Activated CD8-positive, alpha-beta T cell treated with anti-CD3 and anti-CD28 coated beads for 36 hours (primary cell): ENCODE data around the gene RPL10. TPM values are rescaled to one million over a fixed set of nuclear protein-coding genes. Genes with fewer than 3 reads are reported as not detected.
A peak's percentile ranks its signal among the peaks of the same experiment; 100 is the strongest.

Experiments
- ATAC-seq: fragments of 200-7000 bp; cut with Tn5 transposase; one replicate; pipeline ENCODE4 v1.10.0; 2021; ENCODE audit warnings: mild to moderate bottlenecking, moderate library complexity
- CTCF ChIA-PET: fragments of 350-600 bp; sonication (Branson Sonifier 250); formaldehyde crosslinking; loops from one replicate; lab custom pipeline; 2021; ENCODE audit warnings: antibody characterized with exemption; lab: Charles Lee
- POLR2A ChIA-PET: fragments of 350-600 bp; sonication (Branson Sonifier 250); formaldehyde crosslinking; loops from one replicate; lab custom pipeline; 2021; ENCODE audit warnings: antibody characterized with exemption; lab: Charles Lee
- DNase-seq: peaks from one replicate; pipeline ENCODE4 v3.0.0-alpha.2; 2020
- H3K27ac Mint-ChIP-seq: one replicate; pipeline ENCODE4 v1.8.0; 2021; ENCODE audit warnings: mild to moderate bottlenecking, mixed read lengths
- H3K27me3 Mint-ChIP-seq: one replicate; pipeline ENCODE4 v1.8.0; 2021; ENCODE audit warnings: mixed read lengths
- H3K36me3 Mint-ChIP-seq: one replicate; pipeline ENCODE4 v1.8.0; 2021; ENCODE audit warnings: low read depth, mixed read lengths
- H3K4me1 Mint-ChIP-seq: one replicate; pipeline ENCODE4 v1.8.0; 2021; ENCODE audit warnings: low read depth, mixed read lengths
- H3K4me3 Mint-ChIP-seq: one replicate; pipeline ENCODE4 v1.8.0; 2021; ENCODE audit warnings: mild to moderate bottlenecking, moderate library complexity, mixed read lengths
- H3K9me3 Mint-ChIP-seq: one replicate; pipeline ENCODE4 v1.8.0; 2021; ENCODE audit warnings: mixed read lengths
- intact Hi-C: fragments of 100-400 bp; cut with micrococcal nuclease; formaldehyde crosslinking; loops from one replicate; pipeline ENCODE4 v1.10.0; 2022
- total RNA-seq, 2 experiments: library from RNA; stranded (reverse); gene quantifications; one replicate each; pipeline ENCODE4 v1.2.3, GENCODE V29; 2021
- TF ChIP-seq, protein P1 (sequence below): fragments of 200-600 bp; IDR thresholded peaks from one replicate; pipeline ENCODE4 v1.8.0; 2022; ENCODE audit warnings: antibody characterized with exemption, mild to moderate bottlenecking

The RPL10 gene
- total RNA-seq, 2 experiments from 2014 or later: 3,574 to 3,675 TPM

DNA sequence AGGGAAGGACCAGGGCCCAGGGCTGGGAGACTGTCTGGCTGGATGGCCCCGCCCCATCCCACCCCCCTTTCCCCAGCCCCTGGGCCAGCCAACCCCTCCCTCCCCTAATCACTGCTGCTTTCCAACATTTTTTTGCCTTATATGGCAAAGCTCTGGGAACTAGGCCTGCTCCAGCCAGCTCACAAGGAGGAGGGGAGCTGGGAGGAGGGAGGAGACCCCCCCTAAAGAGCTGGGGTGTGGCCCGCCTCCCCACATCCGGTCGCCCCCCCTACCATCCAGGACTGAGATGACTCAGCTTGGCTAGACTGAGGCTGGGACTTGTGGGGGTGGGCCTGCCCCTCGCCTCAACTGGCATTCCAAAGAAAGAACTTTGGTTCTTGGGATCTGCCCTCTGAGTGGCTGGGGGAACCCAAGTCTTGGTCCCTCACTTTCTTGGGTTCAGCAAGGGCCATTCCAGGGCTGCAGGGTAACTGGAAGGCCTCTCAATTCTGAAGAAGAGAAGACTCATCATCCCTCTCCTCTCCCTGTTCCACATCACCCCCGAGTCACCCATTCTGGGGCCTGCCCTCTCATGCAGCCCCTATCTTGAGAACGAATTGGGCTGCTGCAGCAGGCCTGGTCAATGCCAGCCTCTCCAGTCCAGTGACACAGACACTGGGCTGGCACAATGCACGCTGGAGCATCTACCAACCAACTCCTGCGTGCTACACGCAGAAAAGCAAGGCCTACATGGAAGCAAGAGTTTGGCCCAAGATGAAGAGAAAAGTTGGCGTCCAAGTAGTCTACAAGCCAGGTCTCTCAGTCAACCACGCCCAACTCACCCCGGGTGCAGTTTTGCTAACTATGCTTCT lies 28.5 kb upstream of the RPL10 start:
- Mint-ChIP-seq H3K27me3 (no peaks in the 10 kb centered on the region), H3K36me3 (peaks cover 37% of the 10 kb centered on the region), H3K9me3 (no peaks in the 10 kb centered on the region), H3K4me3 (peak overlapping the region; percentile 96), H3K4me1 (peaks cover 25% of the 10 kb centered on the region), H3K27ac (peak overlapping the region; percentile 90)
- ATAC-seq: peak; percentile 8
- peak; percentile 81 for DNase-seq
- CTCF ChIA-PET: no interaction called here
- intact Hi-C loops: no loop called here
- TF ChIP-seq, protein P1, sequence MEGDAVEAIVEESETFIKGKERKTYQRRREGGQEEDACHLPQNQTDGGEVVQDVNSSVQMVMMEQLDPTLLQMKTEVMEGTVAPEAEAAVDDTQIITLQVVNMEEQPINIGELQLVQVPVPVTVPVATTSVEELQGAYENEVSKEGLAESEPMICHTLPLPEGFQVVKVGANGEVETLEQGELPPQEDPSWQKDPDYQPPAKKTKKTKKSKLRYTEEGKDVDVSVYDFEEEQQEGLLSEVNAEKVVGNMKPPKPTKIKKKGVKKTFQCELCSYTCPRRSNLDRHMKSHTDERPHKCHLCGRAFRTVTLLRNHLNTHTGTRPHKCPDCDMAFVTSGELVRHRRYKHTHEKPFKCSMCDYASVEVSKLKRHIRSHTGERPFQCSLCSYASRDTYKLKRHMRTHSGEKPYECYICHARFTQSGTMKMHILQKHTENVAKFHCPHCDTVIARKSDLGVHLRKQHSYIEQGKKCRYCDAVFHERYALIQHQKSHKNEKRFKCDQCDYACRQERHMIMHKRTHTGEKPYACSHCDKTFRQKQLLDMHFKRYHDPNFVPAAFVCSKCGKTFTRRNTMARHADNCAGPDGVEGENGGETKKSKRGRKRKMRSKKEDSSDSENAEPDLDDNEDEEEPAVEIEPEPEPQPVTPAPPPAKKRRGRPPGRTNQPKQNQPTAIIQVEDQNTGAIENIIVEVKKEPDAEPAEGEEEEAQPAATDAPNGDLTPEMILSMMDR: no peak
- POLR2A ChIA-PET: interaction anchor here (1.0 to 2.8 kb wide), 6 partner anchors 14 to 399 kb away, joined by 3 to 18 read pairs (median 3); partner anchors contain the start of gene RPL10

DNA sequence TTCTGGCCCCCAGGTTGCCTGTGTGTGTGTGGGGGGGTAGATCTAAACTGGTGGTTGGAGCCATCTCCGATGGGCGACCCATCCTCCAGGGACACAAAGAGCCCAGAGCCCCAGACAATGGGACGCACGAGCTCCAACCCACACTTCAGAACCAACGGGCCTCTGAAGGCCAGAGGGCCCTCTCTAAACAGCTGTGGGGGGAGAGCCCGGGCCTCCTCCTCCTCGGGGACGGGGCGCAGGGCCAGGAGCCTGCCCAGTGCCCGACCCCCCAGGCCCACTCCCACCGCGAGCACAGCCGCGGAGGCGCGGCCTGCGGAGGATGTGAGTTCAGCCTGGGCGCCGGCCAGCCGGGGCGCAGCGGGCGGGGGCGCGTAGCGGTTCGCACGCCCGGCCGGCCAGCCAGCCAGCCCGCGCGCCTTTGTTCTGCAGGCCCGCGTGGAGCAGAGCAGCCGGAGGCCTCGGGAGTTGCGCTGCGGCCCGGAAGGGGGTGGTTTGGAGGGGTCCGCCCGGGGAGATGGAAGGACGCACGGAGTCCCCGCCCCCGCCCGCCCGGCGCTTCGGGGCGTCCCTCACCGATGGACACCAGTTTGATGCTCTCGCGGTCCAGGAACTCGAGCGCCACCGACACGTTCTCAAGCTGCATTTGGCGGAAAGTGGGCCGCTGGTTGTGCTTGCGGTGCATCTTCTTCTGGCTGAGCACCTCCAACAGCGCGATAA lies 27.7 kb upstream of the RPL10 start:
- peaks cover 35% of the 10 kb centered on the region for H3K36me3 Mint-ChIP-seq
- H3K4me3 Mint-ChIP-seq: peak overlapping the region; percentile 96
- POLR2A ChIA-PET: interaction anchor here (0.5 to 1.3 kb wide), 4 partner anchors 9 to 44 kb away, joined by 3 to 6 read pairs (median 3); partner anchors contain the start of gene EMD
- intact Hi-C loops: no loop called here
- ATAC-seq: no peak
- CTCF ChIA-PET: no interaction called here
- no peaks in the 10 kb centered on the region for H3K27me3 Mint-ChIP-seq
- DNase-seq: no peak
- no peaks in the 10 kb centered on the region for H3K9me3 Mint-ChIP-seq
- TF ChIP-seq, protein P1: no peak
- peak overlapping the region; percentile 90 for H3K27ac Mint-ChIP-seq
- peaks cover 25% of the 10 kb centered on the region for H3K4me1 Mint-ChIP-seq

DNA sequence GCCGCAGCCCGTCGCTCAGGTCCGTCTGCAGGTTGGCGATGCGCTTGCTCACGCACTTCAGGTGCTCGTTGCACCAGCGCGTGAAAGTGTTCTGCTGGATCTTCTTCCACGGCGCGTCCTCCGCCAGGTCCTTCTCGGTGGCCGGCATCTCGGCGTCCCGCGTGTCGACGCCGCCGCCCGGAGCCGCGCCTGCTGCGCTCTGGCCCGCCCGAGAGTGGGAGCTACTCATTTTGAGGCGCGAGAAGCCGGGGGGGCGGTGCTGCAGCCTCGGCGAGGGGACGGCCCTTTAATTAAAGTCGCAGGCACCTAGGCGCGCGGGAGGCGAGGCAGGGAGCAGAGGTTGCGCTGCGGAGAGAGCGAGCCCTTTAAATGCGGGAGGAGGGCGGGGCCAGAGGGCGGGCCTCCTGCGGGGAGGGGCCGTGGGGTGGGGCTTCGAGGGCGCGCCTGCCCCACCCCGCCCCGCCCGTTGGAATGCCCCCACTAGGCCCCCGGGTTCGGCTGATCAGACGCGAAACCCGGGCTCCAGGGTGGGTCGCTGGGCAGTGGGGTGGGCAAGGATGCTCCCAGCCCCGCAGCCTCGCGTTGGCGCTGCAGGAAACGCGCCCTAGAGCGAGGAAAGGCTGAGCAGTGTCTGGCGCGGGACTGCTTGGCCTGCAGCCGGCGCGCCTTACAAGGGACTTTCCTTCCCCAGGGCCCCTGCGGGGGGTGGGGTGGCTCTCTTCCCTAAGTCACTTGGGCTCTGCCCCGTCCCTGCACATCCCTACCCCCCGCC lies 27.0 kb upstream of the RPL10 start:
- ATAC-seq (peak; percentile 55), DNase-seq (peak; percentile 95)
- Mint-ChIP-seq H3K9me3 (no peaks in the 10 kb centered on the region), H3K27me3 (no peaks in the 10 kb centered on the region), H3K36me3 (peaks cover 31% of the 10 kb centered on the region), H3K4me1 (peaks cover 25% of the 10 kb centered on the region), H3K4me3 (peak overlapping the region; percentile 96), H3K27ac (peak overlapping the region; percentile 80)
- ChIA-PET POLR2A (interaction anchor here (0.6 to 1.3 kb wide), 3 partner anchors 28 to 45 kb away, joined by 3 to 6 read pairs (median 3); no protein-coding TSS in a partner anchor), CTCF (no interaction called here)
- intact Hi-C loops: no loop called here
- TF ChIP-seq, protein P1: no peak

DNA sequence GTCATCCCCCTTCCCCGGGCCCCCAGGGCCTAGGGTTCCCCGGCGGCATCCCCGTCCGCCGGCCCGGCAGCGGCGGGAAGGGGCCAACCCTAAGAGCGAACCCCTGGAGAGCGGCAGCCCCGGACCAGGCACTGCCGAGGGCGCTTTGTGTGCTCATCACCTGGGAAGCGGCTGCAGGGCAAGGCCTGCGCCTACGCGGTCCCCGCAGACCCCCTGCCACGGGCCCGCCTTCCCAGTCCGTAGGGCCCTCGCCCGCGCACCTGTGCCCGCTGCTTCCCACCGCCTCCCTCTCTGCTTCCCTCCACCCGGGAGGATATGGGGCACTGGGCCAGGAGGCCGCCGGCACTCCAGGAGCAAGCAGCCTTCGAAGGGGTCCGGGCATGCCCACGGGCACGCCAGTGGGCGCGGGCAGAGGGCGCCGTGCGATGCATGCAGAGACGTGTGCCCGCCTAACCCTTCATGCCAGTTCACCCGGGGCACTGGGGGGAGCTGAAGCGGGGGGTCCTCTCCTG lies 26.3 kb upstream of the RPL10 start:
- no peak overlapping the region for H3K27ac Mint-ChIP-seq
- CTCF ChIA-PET: no interaction called here
- no peak for ATAC-seq

More for the DNA sequence above, 26.3 kb upstream of the RPL10 start:
- intact Hi-C loops: no loop called here
- TF ChIP-seq, protein P1: no peak
- H3K4me3 Mint-ChIP-seq: peak overlapping the region; percentile 76
- H3K36me3 Mint-ChIP-seq: peaks cover 25% of the 10 kb centered on the region
- peaks cover 25% of the 10 kb centered on the region for H3K4me1 Mint-ChIP-seq
- no peaks in the 10 kb centered on the region for H3K27me3 Mint-ChIP-seq
- no peaks in the 10 kb centered on the region for H3K9me3 Mint-ChIP-seq
- DNase-seq: no peak
- POLR2A ChIA-PET: interaction anchor here (0.6 kb wide), 1 partner anchor 28 kb away, joined by 3 read pairs; no protein-coding TSS in a partner anchor
